Neural cell (in vitro differentiated cells): ENCODE results near the gene PRDM1. TPM values are rescaled to one million over a fixed set of nuclear protein-coding genes. Genes with fewer than 3 reads are reported as not detected.
A peak's percentile ranks its signal among the peaks of the same experiment; 100 is the strongest.

Source experiments
- H2AFZ ChIP-seq: fragments of 200-600, 300-800 bp; sonication (generic), shearing (Covaris generic); 2 replicates; pipeline ENCODE4 v1.6.0; 2014; ENCODE audit warnings: low read depth, mild to moderate bottlenecking, antibody characterized with exemption, low read length, moderate library complexity
- H3F3A ChIP-seq: fragments of 200-600 bp; shearing (Covaris generic); 2 replicates; pipeline ENCODE4 v1.6.1; 2016; ENCODE audit warnings: mild to moderate bottlenecking, moderate library complexity, mixed read lengths, antibody characterized with exemption, low read length; ENCODE audit not compliant: insufficient read depth, poor library complexity, severe bottlenecking
- H3K27ac ChIP-seq: fragments of 200-600, 300-800 bp; sonication (generic), shearing (Covaris generic); 2 replicates; pipeline ENCODE4 v1.5.1; 2014; ENCODE audit warnings: mild to moderate bottlenecking, low read length, moderate library complexity
- H3K27me3 ChIP-seq: fragments of 300-800, 200-600 bp; sonication (generic), shearing (Covaris generic); 2 replicates; pipeline ENCODE4 v1.6.0; 2014; ENCODE audit warnings: mild to moderate bottlenecking, low read depth, low read length, moderate library complexity; ENCODE audit not compliant: insufficient read depth
- H3K36me3 ChIP-seq: fragments of 300-800, 200-600 bp; sonication (generic), shearing (Covaris generic); 2 replicates; pipeline ENCODE4 v1.5.1; 2014; ENCODE audit warnings: mild to moderate bottlenecking, antibody characterized with exemption, low read length, moderate library complexity; ENCODE audit not compliant: insufficient read depth
- H3K4me2 ChIP-seq: fragments of 300-800, 200-600 bp; sonication (generic), shearing (Covaris generic); 2 replicates; pipeline ENCODE4 v1.6.0; 2014; ENCODE audit warnings: mild to moderate bottlenecking, low read length
- H3K4me3 ChIP-seq: fragments of 300-800, 200-600 bp; sonication (generic), shearing (Covaris generic); 2 replicates; pipeline ENCODE4 v1.5.1; 2014; ENCODE audit warnings: mild to moderate bottlenecking, low read length, moderate library complexity
- H3K79me2 ChIP-seq: fragments of 200-600 bp; shearing (Covaris generic); replicated peaks from 2 replicates; pipeline ENCODE4 v1.6.0; 2014; ENCODE audit warnings: mild to moderate bottlenecking, low read length, moderate library complexity; ENCODE audit not compliant: insufficient read depth
- H3K9ac ChIP-seq: fragments of 300-800, 200-600 bp; sonication (generic), shearing (Covaris generic); 2 replicates; pipeline ENCODE4 v1.6.1; 2016; ENCODE audit warnings: mild to moderate bottlenecking, low read length, mixed read lengths
- H3K9me2 ChIP-seq: fragments of 200-600 bp; shearing (Covaris generic); 2 replicates; pipeline ENCODE4 v1.6.1; 2016; ENCODE audit warnings: mild to moderate bottlenecking, low read length, mixed read lengths; ENCODE audit not compliant: insufficient read depth
- H3K9me3 ChIP-seq: fragments of 200-600, 300-800 bp; sonication (generic), shearing (Covaris generic); 2 replicates; pipeline ENCODE4 v1.6.1; 2016; ENCODE audit warnings: mild to moderate bottlenecking, mixed run types, low read length, moderate library complexity, mixed read lengths
- H4K20me1 ChIP-seq: fragments of 200-600 bp; shearing (Covaris generic); 2 replicates; pipeline ENCODE4 v1.6.1; 2016; ENCODE audit warnings: mild to moderate bottlenecking, mixed run types; ENCODE audit not compliant: insufficient read depth
- CTCF ChIP-seq: fragments of 450-650 bp; IDR thresholded peaks from 2 replicates; pipeline ENCODE4 v1.5.1; 2014; ENCODE audit warnings: antibody characterized with exemption, mild to moderate bottlenecking, moderate library complexity; ENCODE audit not compliant: poor library complexity, severe bottlenecking
- EP300 ChIP-seq: fragments of 450-650 bp; conservative IDR thresholded peaks from 2 replicates; pipeline ENCODE4 v1.6.1; 2014; ENCODE audit warnings: antibody characterized with exemption, mild to moderate bottlenecking, moderate library complexity; ENCODE audit not compliant: poor library complexity, severe bottlenecking
- EZH2 ChIP-seq: fragments of 200-600, 300-800 bp; shearing (Covaris generic), sonication (generic); IDR thresholded peaks from 2 replicates; pipeline ENCODE4 v1.6.1; 2014; ENCODE audit warnings: antibody characterized with exemption, low read length, borderline replicate concordance, mild to moderate bottlenecking; ENCODE audit not compliant: insufficient read depth, poor library complexity, severe bottlenecking
- MXI1 ChIP-seq: fragments of 450-650 bp; conservative IDR thresholded peaks from 2 replicates; pipeline ENCODE4 v1.6.1; 2014; ENCODE audit warnings: antibody characterized with exemption, mild to moderate bottlenecking; ENCODE audit not compliant: poor library complexity, severe bottlenecking
- POLR2AphosphoS5 ChIP-seq: IDR thresholded peaks from 2 replicates; pipeline ENCODE4 v1.6.1; 2012
- RAD21 ChIP-seq: fragments of 450-650 bp; conservative IDR thresholded peaks from 2 replicates; pipeline ENCODE4 v1.6.1; 2014; ENCODE audit warnings: antibody characterized with exemption, mild to moderate bottlenecking, moderate library complexity
- REST ChIP-seq: IDR thresholded peaks from 2 replicates; pipeline ENCODE4 v1.6.1; 2012; ENCODE audit warnings: borderline replicate concordance
- SMC3 ChIP-seq: fragments of 450-650 bp; conservative IDR thresholded peaks from 2 replicates; pipeline ENCODE4 v1.6.1; 2014; ENCODE audit warnings: antibody characterized with exemption, mild to moderate bottlenecking, moderate library complexity; ENCODE audit not compliant: poor library complexity
- TAF1 ChIP-seq: IDR thresholded peaks from 2 replicates; pipeline ENCODE4 v1.6.1; 2012; ENCODE audit warnings: low read depth
- polyA minus RNA-seq: library from RNA; depleted of rRNA, polyadenylated mRNA; stranded (reverse); fragments of >200 nt; gene quantifications from 2 replicates; pipeline ENCODE4 v1.2.3, GENCODE V29; 2014
- polyA plus RNA-seq: library from polyadenylated mRNA; depleted of rRNA; stranded (reverse); fragments of >200 nt; gene quantifications from 2 replicates; pipeline ENCODE4 v1.2.3, GENCODE V29; 2014

Gene PRDM1
- polyA plus RNA-seq (0.09 TPM in 1 of 2 replicates, not detected in the other), polyA minus RNA-seq (not detected in 2 replicates)

GRCh38 chr6:106085984-106086813 is at the start of gene PRDM1:
PRDM1 (plus strand) TSS chr6:106086336; CDS start chr6:106086554, 218 bp downstream.
- Histone ChIP-seq H3K4me3 (peak within 1 kb of the TSS; percentile 73), H3K4me2 (peak within 1 kb of the TSS; percentile 71), H3K9ac (no peak within 1 kb of the TSS), H4K20me1 (no peaks in the 10 kb centered on the region), H2AFZ (peak within 1 kb of the TSS; percentile 9), H3K36me3 (no peaks in the 10 kb centered on the region), H3F3A (no peaks in the 10 kb centered on the region), H3K9me2 (no peaks in the 10 kb centered on the region), H3K27me3 (peaks cover 31% of the 10 kb centered on the region), H3K27ac (no peak within 1 kb of the TSS), H3K79me2 (no peaks in the 10 kb centered on the region), H3K9me3 (no peaks in the 10 kb centered on the region)
- peak; percentile 39 for TF ChIP-seq MXI1
- TF ChIP-seq EZH2, result no peak
- peak; percentile 54 for TF ChIP-seq RAD21
- TF ChIP-seq POLR2AphosphoS5, result no peak
- TF ChIP-seq CTCF, result peak; percentile 51
- TF ChIP-seq EP300, result no peak
- no peak for TF ChIP-seq REST
- TF ChIP-seq SMC3, result peak; percentile 57
- no peak for TF ChIP-seq TAF1

- H2AFZ ChIP-seq, result no peak overlapping the region
- H3K9me2 ChIP-seq, result no peaks in the 10 kb centered on the region
- peaks cover 15% of the 10 kb centered on the region for H3K9me3 ChIP-seq
Measured at GRCh38 chr6:106037060-106037459, 49.1 kb upstream of the PRDM1 start.

More at GRCh38 chr6:106037060-106037459, 49.1 kb upstream of the PRDM1 start:
- Histone ChIP-seq H3F3A (no peaks in the 10 kb centered on the region), H3K9ac (no peak overlapping the region), H4K20me1 (no peaks in the 10 kb centered on the region), H3K27ac (no peak overlapping the region), H3K36me3 (no peaks in the 10 kb centered on the region), H3K79me2 (no peaks in the 10 kb centered on the region), H3K27me3 (no peaks in the 10 kb centered on the region), H3K4me2 (no peak overlapping the region), H3K4me3 (no peak overlapping the region)
- no peak for TF ChIP-seq RAD21
- TF ChIP-seq CTCF, result no peak
- TF ChIP-seq EZH2, result no peak
- TF ChIP-seq TAF1, result no peak
- no peak for TF ChIP-seq EP300
